H1 (cell line): Measurements from ENCODE around the gene PPP1R12B.
"Not testable (repeated sequence)": the region's sequence is repeated elsewhere in the genome, so short reads cannot be mapped to it uniquely, and the experiment has no call there.

Experiments used
- EP300 ChIP-seq, 2 experiments: IDR thresholded peaks; 1 replicate in 1 of 2; 2 replicates in 1 of 2; pipeline ENCODE4 v1.6.1; 2011 to 2012; ENCODE audit warnings: low read depth in 2 of 2, low read length in 2 of 2, mild to moderate bottlenecking in 2 of 2, borderline replicate concordance in 1 of 2, inconsistent platforms in 1 of 2, moderate library complexity in 1 of 2
- JUN ChIP-seq: IDR thresholded peaks from 2 replicates; pipeline ENCODE4 v1.6.1; 2011; ENCODE audit warnings: low read depth, mild to moderate bottlenecking, improper control_type of control experiment, low read length
- POLR2AphosphoS5 ChIP-seq: IDR thresholded peaks from 2 replicates; pipeline ENCODE4 v1.6.1; 2011; ENCODE audit warnings: low read depth, low read length
- TF ChIP-seq, protein P1 (sequence below), 3 experiments: IDR thresholded peaks; 1 replicate in 2 of 3; 2 replicates in 1 of 3; pipeline versions ENCODE4 v1.5.1 to v1.6.1; 2011; ENCODE audit warnings: low read length in 3 of 3, mild to moderate bottlenecking in 3 of 3, inconsistent platforms in 2 of 3, low read depth in 1 of 3, moderate library complexity in 1 of 3; ENCODE audit not compliant: insufficient read depth in 1 of 3; ENCODE audit errors: control extremely low read depth in 1 of 3

- not testable (repeated sequence) for TF ChIP-seq POLR2AphosphoS5; EP300 (IDR thresholded peaks at IDR 0.05; ENCODE audit: borderline replicate concordance in 1 of 2, low read depth in 2 of 2, low read length in 2 of 2); JUN
- TF ChIP-seq, protein P1, sequence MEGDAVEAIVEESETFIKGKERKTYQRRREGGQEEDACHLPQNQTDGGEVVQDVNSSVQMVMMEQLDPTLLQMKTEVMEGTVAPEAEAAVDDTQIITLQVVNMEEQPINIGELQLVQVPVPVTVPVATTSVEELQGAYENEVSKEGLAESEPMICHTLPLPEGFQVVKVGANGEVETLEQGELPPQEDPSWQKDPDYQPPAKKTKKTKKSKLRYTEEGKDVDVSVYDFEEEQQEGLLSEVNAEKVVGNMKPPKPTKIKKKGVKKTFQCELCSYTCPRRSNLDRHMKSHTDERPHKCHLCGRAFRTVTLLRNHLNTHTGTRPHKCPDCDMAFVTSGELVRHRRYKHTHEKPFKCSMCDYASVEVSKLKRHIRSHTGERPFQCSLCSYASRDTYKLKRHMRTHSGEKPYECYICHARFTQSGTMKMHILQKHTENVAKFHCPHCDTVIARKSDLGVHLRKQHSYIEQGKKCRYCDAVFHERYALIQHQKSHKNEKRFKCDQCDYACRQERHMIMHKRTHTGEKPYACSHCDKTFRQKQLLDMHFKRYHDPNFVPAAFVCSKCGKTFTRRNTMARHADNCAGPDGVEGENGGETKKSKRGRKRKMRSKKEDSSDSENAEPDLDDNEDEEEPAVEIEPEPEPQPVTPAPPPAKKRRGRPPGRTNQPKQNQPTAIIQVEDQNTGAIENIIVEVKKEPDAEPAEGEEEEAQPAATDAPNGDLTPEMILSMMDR (IDR thresholded peaks at IDR 0.05; ENCODE audit: control extremely low read depth in 1 of 3, insufficient read depth in 1 of 3, low read depth in 1 of 3, low read length in 3 of 3) = not testable (repeated sequence)
These were observed 157.5 kb downstream of the PPP1R12B start for GRCh38 chr1:202505880-202506575.
